Osteoblast (primary cell): Measurements from ENCODE around the gene RNF150. TPM values are rescaled to one million over a fixed set of nuclear protein-coding genes. Genes with fewer than 3 reads are reported as not detected.
A peak's percentile ranks its signal among the peaks of the same experiment; 100 is the strongest.

ENCODE experiments used
- DNase-seq: peaks from one replicate; pipeline ENCODE4 v3.0.0; 2011; ENCODE audit warnings: low spot score, mixed read lengths; ENCODE audit not compliant: insufficient read length; ENCODE audit errors: missing footprints
- H2AFZ ChIP-seq: 2 replicates; pipeline ENCODE4 v1.6.0; 2011; ENCODE audit warnings: mild to moderate bottlenecking, low read length
- H3K27ac ChIP-seq: 2 replicates; pipeline ENCODE4 v1.5.1; 2011; ENCODE audit warnings: mild to moderate bottlenecking, low read depth, low read length, moderate library complexity
- H3K27me3 ChIP-seq: 2 replicates; pipeline ENCODE4 v1.6.0; 2012; ENCODE audit warnings: mild to moderate bottlenecking, control low read depth, inconsistent platforms, low read length, moderate library complexity; ENCODE audit not compliant: insufficient read depth
- H3K36me3 ChIP-seq: 2 replicates; pipeline ENCODE4 v1.5.1; 2011; ENCODE audit warnings: mild to moderate bottlenecking, low read length, control low read depth, moderate library complexity; ENCODE audit not compliant: insufficient read depth
- H3K4me1 ChIP-seq: 2 replicates; pipeline ENCODE4 v1.5.1; 2011; ENCODE audit warnings: mild to moderate bottlenecking, low read length, control low read depth, moderate library complexity; ENCODE audit not compliant: insufficient read depth
- H3K4me2 ChIP-seq: 2 replicates; pipeline ENCODE4 v1.6.0; 2011; ENCODE audit warnings: mild to moderate bottlenecking, low read length; ENCODE audit not compliant: insufficient read depth
- H3K4me3 ChIP-seq: fragments of 200-600 bp; sonication (generic); 3 replicates; pipeline ENCODE4 v1.5.1; 2012; ENCODE audit warnings: mild to moderate bottlenecking, low read length, inconsistent platforms; ENCODE audit not compliant: insufficient read depth
- H3K79me2 ChIP-seq: 2 replicates; pipeline ENCODE4 v1.6.0; 2012; ENCODE audit warnings: mild to moderate bottlenecking, low read length, control low read depth, inconsistent platforms; ENCODE audit not compliant: insufficient read depth
- H3K9me3 ChIP-seq: 2 replicates; pipeline ENCODE4 v1.5.1; 2011; ENCODE audit warnings: low read depth, low read length, control low read depth
- H4K20me1 ChIP-seq: 2 replicates; pipeline ENCODE4 v1.6.0; 2012; ENCODE audit warnings: mild to moderate bottlenecking, low read length, control low read depth; ENCODE audit not compliant: insufficient read depth
- CTCF ChIP-seq: IDR thresholded peaks from 2 replicates; pipeline ENCODE4 v1.5.1; 2011; ENCODE audit warnings: mild to moderate bottlenecking, low read depth, low read length, moderate library complexity; ENCODE audit errors: extremely low read depth
- total RNA-seq: library from RNA; depleted of rRNA; stranded (reverse); fragments of >200 nt; gene quantifications from 2 replicates; pipeline ENCODE4 v1.2.3, GENCODE V29; 2012

The RNF150 gene
- total RNA-seq, 1 donor = 13.4 TPM

- H3K27ac ChIP-seq = no peak overlapping the region
- H3K36me3 ChIP-seq = no peaks in the 10 kb centered on the region
- no peak for DNase-seq
- no peak overlapping the region for H2AFZ ChIP-seq
- no peaks in the 10 kb centered on the region for H3K27me3 ChIP-seq
- no peak overlapping the region for H3K4me2 ChIP-seq
- no peaks in the 10 kb centered on the region for H3K79me2 ChIP-seq
- H3K4me1 ChIP-seq = peaks cover 18% of the 10 kb centered on the region
- TF ChIP-seq CTCF = no peak
- no peak overlapping the region for H3K4me3 ChIP-seq
- no peaks in the 10 kb centered on the region for H4K20me1 ChIP-seq
- no peaks in the 10 kb centered on the region for H3K9me3 ChIP-seq
Observed at GRCh38 chr4:141023051-141023450, 110.2 kb downstream of the RNF150 start.

GRCh38 chr4:141022111-141022695 lies 111.1 kb downstream of the RNF150 start:
- no peaks in the 10 kb centered on the region for H3K79me2 ChIP-seq
- no peaks in the 10 kb centered on the region for H3K36me3 ChIP-seq
- no peak overlapping the region for H3K4me2 ChIP-seq
- H2AFZ ChIP-seq = no peak overlapping the region
- no peak overlapping the region for H3K27ac ChIP-seq
- H3K27me3 ChIP-seq = no peaks in the 10 kb centered on the region
- no peaks in the 10 kb centered on the region for H3K9me3 ChIP-seq
- no peak for TF ChIP-seq CTCF
- DNase-seq = no peak
- H3K4me3 ChIP-seq = no peak overlapping the region
- no peaks in the 10 kb centered on the region for H4K20me1 ChIP-seq
- peaks cover 10% of the 10 kb centered on the region for H3K4me1 ChIP-seq

GRCh38 chr4:141021397-141022110 lies 111.7 kb downstream of the RNF150 start:
- Histone ChIP-seq H3K36me3 (no peaks in the 10 kb centered on the region), H3K4me1 (peaks cover 10% of the 10 kb centered on the region), H4K20me1 (no peaks in the 10 kb centered on the region), H3K27ac (no peak overlapping the region), H3K9me3 (no peaks in the 10 kb centered on the region), H3K79me2 (no peaks in the 10 kb centered on the region), H3K4me3 (no peak overlapping the region), H3K27me3 (no peaks in the 10 kb centered on the region), H2AFZ (peak overlapping the region; percentile 16), H3K4me2 (no peak overlapping the region)
- no peak for TF ChIP-seq CTCF
- no peak for DNase-seq

- H3K9me3 ChIP-seq = no peaks in the 10 kb centered on the region
- no peak overlapping the region for H3K4me2 ChIP-seq
- H2AFZ ChIP-seq = peak overlapping the region; percentile 16
- no peak for DNase-seq
- H3K79me2 ChIP-seq = no peaks in the 10 kb centered on the region
- no peaks in the 10 kb centered on the region for H3K36me3 ChIP-seq
- H3K27ac ChIP-seq = no peak overlapping the region
- H4K20me1 ChIP-seq = no peaks in the 10 kb centered on the region
- peaks cover 10% of the 10 kb centered on the region for H3K4me1 ChIP-seq
- H3K27me3 ChIP-seq = no peaks in the 10 kb centered on the region
- no peak overlapping the region for H3K4me3 ChIP-seq
- no peak for TF ChIP-seq CTCF
Observed at GRCh38 chr4:141020801-141021261, 112.4 kb downstream of the RNF150 start.
